Epithelial cell of prostate (primary cell): ENCODE data around the gene PLAGL2.
"Not testable (repeated sequence)": the region's sequence is repeated elsewhere in the genome, so short reads cannot be mapped to it uniquely, and the experiment has no call there.

Source experiments
- DNase-seq: peaks from one replicate; pipeline ENCODE4 v3.0.0-alpha.2; 2011; ENCODE audit warnings: low read depth, low spot score
- H3K27ac ChIP-seq: fragments of 450-650 bp; 2 replicates; pipeline ENCODE4 v1.5.1; 2017; ENCODE audit warnings: mild to moderate bottlenecking

Gene PLAGL2

GRCh38 chr20:32207626-32208498 is at the start of gene PLAGL2, which contains the start of gene POFUT1:
PLAGL2 (minus strand) TSS chr20:32207743; CDS start chr20:32202178, 5,565 bp downstream.
POFUT1 (plus strand) TSS chr20:32207880; CDS start chr20:32207942, 62 bp downstream.
- DNase-seq = no peak

GRCh38 chr20:32252189-32252588 is 44.6 kb upstream of the PLAGL2 start:
- H3K27ac ChIP-seq = no peak overlapping the region
- DNase-seq = no peak

More at GRCh38 chr20:32207626-32208498, at the start of gene PLAGL2, which contains the start of gene POFUT1:
- H3K27ac ChIP-seq = peak within 1 kb of the TSS; percentile 98

- no peak for DNase-seq
- no peak overlapping the region for H3K27ac ChIP-seq
Measured at GRCh38 chr20:32251470-32251869, 43.9 kb upstream of the PLAGL2 start.

- DNase-seq = no peak
- H3K27ac ChIP-seq = no peak overlapping the region
Measured at GRCh38 chr20:32249030-32249738, 41.6 kb upstream of the PLAGL2 start.

- DNase-seq = no peak
- H3K27ac ChIP-seq = no peak overlapping the region
Measured at GRCh38 chr20:32248043-32248442, 40.5 kb upstream of the PLAGL2 start.

- not testable (repeated sequence) for H3K27ac ChIP-seq, DNase-seq
Measured at GRCh38 chr20:32246208-32246607, 38.7 kb upstream of the PLAGL2 start.

- no peak overlapping the region for H3K27ac ChIP-seq
- DNase-seq = no peak
Measured at GRCh38 chr20:32244959-32245358, 37.4 kb upstream of the PLAGL2 start.

GRCh38 chr20:32244150-32244823 is 36.7 kb upstream of the PLAGL2 start:
- no peak for DNase-seq
- H3K27ac ChIP-seq = no peak overlapping the region

- no peak overlapping the region for H3K27ac ChIP-seq
- DNase-seq = no peak
Measured at GRCh38 chr20:32241807-32242206, 34.3 kb upstream of the PLAGL2 start.

- no peak for DNase-seq
- H3K27ac ChIP-seq = no peak overlapping the region
Measured at GRCh38 chr20:32240205-32240604, 32.7 kb upstream of the PLAGL2 start.

GRCh38 chr20:32238483-32239425 is 31.2 kb upstream of the PLAGL2 start:
- no peak overlapping the region for H3K27ac ChIP-seq
- DNase-seq = no peak

- no peak overlapping the region for H3K27ac ChIP-seq
- no peak for DNase-seq
Measured at GRCh38 chr20:32237419-32237818, 29.9 kb upstream of the PLAGL2 start.

- no peak overlapping the region for H3K27ac ChIP-seq
- DNase-seq = no peak
Measured at GRCh38 chr20:32236819-32237218, 29.3 kb upstream of the PLAGL2 start.

- DNase-seq = no peak
- peak overlapping the region; percentile 40 for H3K27ac ChIP-seq
Measured at GRCh38 chr20:32236048-32236533, 28.5 kb upstream of the PLAGL2 start.

GRCh38 chr20:32235331-32236047 is 27.9 kb upstream of the PLAGL2 start:
- H3K27ac ChIP-seq = peak overlapping the region; percentile 40
- no peak for DNase-seq

- no peak overlapping the region for H3K27ac ChIP-seq
- DNase-seq = no peak
Measured at GRCh38 chr20:32234135-32234808, 26.7 kb upstream of the PLAGL2 start.

- H3K27ac ChIP-seq = no peak overlapping the region
Measured at GRCh38 chr20:32233286-32233685, 25.7 kb upstream of the PLAGL2 start.

GRCh38 chr20:32232326-32232886 is 24.9 kb upstream of the PLAGL2 start:
- H3K27ac ChIP-seq = no peak overlapping the region
- no peak for DNase-seq

More at GRCh38 chr20:32233286-32233685, 25.7 kb upstream of the PLAGL2 start:
- DNase-seq = no peak
